ENCODE results near the gene STEAP3. TPM values are rescaled to one million over a fixed set of nuclear protein-coding genes. Genes with fewer than 3 reads are reported as not detected.

Gene STEAP3
- total and polyA plus RNA-seq, 2 donors (not counting 3 experiments of a cell fraction or from before 2014, with no cell fraction given): 8.6 to 17.4 TPM

DNA sequence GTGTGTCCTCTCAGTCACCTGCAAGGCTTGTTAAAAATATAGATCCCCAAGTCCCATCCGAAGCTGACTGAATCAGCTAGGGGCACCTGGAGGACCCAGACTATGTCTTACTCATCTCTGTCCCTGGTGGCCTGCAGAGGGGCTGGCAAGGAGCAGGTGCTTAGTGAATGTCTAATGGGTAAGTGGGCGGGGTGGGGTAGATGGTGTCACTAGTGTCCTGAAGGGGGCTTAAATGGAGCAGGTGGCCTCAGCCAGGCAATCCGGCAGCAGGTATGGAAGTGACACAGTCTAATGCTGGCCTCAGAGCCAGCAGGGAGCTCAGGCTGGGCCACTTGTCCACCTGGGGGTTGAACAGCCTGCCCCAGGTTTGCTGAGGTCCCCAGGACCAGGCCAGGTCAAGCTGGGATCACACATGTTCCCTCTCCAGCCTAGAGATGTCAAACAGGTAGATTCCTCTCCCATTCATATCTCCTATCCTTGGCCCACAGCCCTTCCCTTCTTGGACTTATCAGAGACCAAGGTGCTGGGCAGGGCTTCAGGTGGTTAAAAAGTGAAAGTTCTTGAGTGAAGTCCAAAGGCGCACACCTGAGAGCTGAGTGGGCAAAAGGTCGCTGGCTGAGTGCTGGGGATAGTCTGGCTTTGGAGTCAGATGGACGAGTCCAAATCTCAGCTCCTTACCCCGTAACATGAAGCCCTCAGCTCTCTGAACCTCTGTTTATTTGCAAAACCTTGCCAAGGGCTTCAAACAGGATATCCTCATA is 1.7 kb downstream of the STEAP3 start:
- TF ChIP-seq POLR2A (IDR thresholded peaks at IDR 0.05; ENCODE audit: low read depth, low read length) (no peak), EZH2 (IDR thresholded peaks at IDR 0.05; ENCODE audit: borderline replicate concordance, low read depth, low read length, severe bottlenecking) (no peak)

GRCh38 chr2:119225926-119226325 is 2.3 kb downstream of the STEAP3 start:
- ChIA-PET POLR2A (no interaction called here), CTCF (interaction anchor here (1.0 to 1.8 kb wide), 2 partner anchors 28 to 39 kb away, joined by 3 to 5 read pairs; no protein-coding TSS in a partner anchor)
- intact Hi-C loops (cut with micrococcal nuclease) (no loop called here), dilution Hi-C loops (cut with MboI; ENCODE audit: extremely low pct_ligation_motif_present, low sequenced_read_pairs) (no loop called here)
- H3K27ac ChIP-seq (ENCODE audit: insufficient read depth, low read depth, low read length): no peak overlapping the region
- H3K4me2 ChIP-seq (ENCODE audit: insufficient read depth, low read length): no peak overlapping the region
- no peaks in the 10 kb centered on the region for H3K27me3 ChIP-seq (ENCODE audit: control insufficient read depth in 2 of 2, insufficient read depth in 2 of 2, low read length in 2 of 2)
- H3K9ac ChIP-seq (replicated peaks; ENCODE audit: extremely low read depth, insufficient read depth, low read length): no peak overlapping the region
- no peak overlapping the region for H2AFZ ChIP-seq (ENCODE audit: low read depth, low read length)
- H4K20me1 ChIP-seq (replicated peaks; ENCODE audit: control insufficient read depth, extremely low read depth, insufficient read depth, low read length): no peaks in the 10 kb centered on the region
- TF ChIP-seq, protein P1, sequence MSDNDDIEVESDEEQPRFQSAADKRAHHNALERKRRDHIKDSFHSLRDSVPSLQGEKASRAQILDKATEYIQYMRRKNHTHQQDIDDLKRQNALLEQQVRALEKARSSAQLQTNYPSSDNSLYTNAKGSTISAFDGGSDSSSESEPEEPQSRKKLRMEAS (IDR thresholded peaks at IDR 0.05; ENCODE audit: insufficient read depth, insufficient read length): no peak
- TF ChIP-seq JUN (IDR thresholded peaks at IDR 0.05; ENCODE audit: borderline replicate concordance, insufficient read depth, insufficient read length, low read depth): no peak
- no peak for TF ChIP-seq GATA2 (IDR thresholded peaks at IDR 0.05; ENCODE audit: insufficient read depth, insufficient read length, low read depth, low read length)
- no peak for TF ChIP-seq EZH2 (IDR thresholded peaks at IDR 0.05; ENCODE audit: borderline replicate concordance, low read depth, low read length, severe bottlenecking)
- no peak for TF ChIP-seq FOS (IDR thresholded peaks at IDR 0.05; ENCODE audit: borderline replicate concordance, insufficient read depth, low read length)
- TF ChIP-seq MYC (IDR thresholded peaks at IDR 0.05; ENCODE audit: low read depth, low read length): no peak
- TF ChIP-seq, protein P2, sequence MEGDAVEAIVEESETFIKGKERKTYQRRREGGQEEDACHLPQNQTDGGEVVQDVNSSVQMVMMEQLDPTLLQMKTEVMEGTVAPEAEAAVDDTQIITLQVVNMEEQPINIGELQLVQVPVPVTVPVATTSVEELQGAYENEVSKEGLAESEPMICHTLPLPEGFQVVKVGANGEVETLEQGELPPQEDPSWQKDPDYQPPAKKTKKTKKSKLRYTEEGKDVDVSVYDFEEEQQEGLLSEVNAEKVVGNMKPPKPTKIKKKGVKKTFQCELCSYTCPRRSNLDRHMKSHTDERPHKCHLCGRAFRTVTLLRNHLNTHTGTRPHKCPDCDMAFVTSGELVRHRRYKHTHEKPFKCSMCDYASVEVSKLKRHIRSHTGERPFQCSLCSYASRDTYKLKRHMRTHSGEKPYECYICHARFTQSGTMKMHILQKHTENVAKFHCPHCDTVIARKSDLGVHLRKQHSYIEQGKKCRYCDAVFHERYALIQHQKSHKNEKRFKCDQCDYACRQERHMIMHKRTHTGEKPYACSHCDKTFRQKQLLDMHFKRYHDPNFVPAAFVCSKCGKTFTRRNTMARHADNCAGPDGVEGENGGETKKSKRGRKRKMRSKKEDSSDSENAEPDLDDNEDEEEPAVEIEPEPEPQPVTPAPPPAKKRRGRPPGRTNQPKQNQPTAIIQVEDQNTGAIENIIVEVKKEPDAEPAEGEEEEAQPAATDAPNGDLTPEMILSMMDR (IDR thresholded peaks at IDR 0.05; ENCODE audit: extremely low read depth in 1 of 2, insufficient read depth in 1 of 2, low read depth in 1 of 2, low read length in 2 of 2): no peak
- H3K4me3 ChIP-seq (replicated peaks in 1 of 3; ENCODE audit: insufficient read depth in 1 of 3, low read depth in 1 of 3, low read length in 3 of 3): no peak overlapping the region
- H3K9me3 ChIP-seq (replicated peaks; ENCODE audit: control insufficient read depth, insufficient read depth, low read length): no peaks in the 10 kb centered on the region
- peaks cover 11% of the 10 kb centered on the region for H3K79me2 ChIP-seq (ENCODE audit: control insufficient read depth, insufficient read depth, low read length)
- H3K4me1 ChIP-seq (ENCODE audit: control insufficient read depth, extremely low read depth, insufficient read depth, low read length): peaks cover 8% of the 10 kb centered on the region
- BruUV-seq (replicated peaks): no TSS peak
- no peaks in the 10 kb centered on the region for H3K9me1 ChIP-seq (replicated peaks; ENCODE audit: control insufficient read depth, extremely low read depth, insufficient read depth, low read length)
- no peaks in the 10 kb centered on the region for H3K36me3 ChIP-seq (ENCODE audit: control insufficient read depth in 2 of 2, extremely low read depth in 1 of 2, insufficient read depth in 2 of 2, low read length in 2 of 2)
- FAIRE-seq: no peak
- no peak for DNase-seq (ENCODE audit: low read depth, low spot score)

More for the DNA sequence above, 1.7 kb downstream of the STEAP3 start:
- FAIRE-seq: no peak
- no peak overlapping the region for H3K4me3 ChIP-seq (replicated peaks in 1 of 3; ENCODE audit: insufficient read depth in 1 of 3, low read depth in 1 of 3, low read length in 3 of 3)
- no peak overlapping the region for H2AFZ ChIP-seq (ENCODE audit: low read depth, low read length)
- H3K9me1 ChIP-seq (replicated peaks; ENCODE audit: control insufficient read depth, extremely low read depth, insufficient read depth, low read length): no peaks in the 10 kb centered on the region
- no peaks in the 10 kb centered on the region for H3K9me3 ChIP-seq (replicated peaks; ENCODE audit: control insufficient read depth, insufficient read depth, low read length)
- peaks cover 8% of the 10 kb centered on the region for H3K4me1 ChIP-seq (ENCODE audit: control insufficient read depth, extremely low read depth, insufficient read depth, low read length)
- BruUV-seq (replicated peaks): no TSS peak
- no peaks in the 10 kb centered on the region for H3K27me3 ChIP-seq (ENCODE audit: control insufficient read depth in 2 of 2, insufficient read depth in 2 of 2, low read length in 2 of 2)
- H4K20me1 ChIP-seq (replicated peaks; ENCODE audit: control insufficient read depth, extremely low read depth, insufficient read depth, low read length): no peaks in the 10 kb centered on the region
- H3K9ac ChIP-seq (replicated peaks; ENCODE audit: extremely low read depth, insufficient read depth, low read length): no peak overlapping the region
- dilution Hi-C loops (cut with MboI; ENCODE audit: extremely low pct_ligation_motif_present, low sequenced_read_pairs) (no loop called here), intact Hi-C loops (cut with micrococcal nuclease) (no loop called here)
- ChIA-PET POLR2A (no interaction called here), CTCF (interaction anchor here (1.0 to 1.8 kb wide), 2 partner anchors 28 to 39 kb away, joined by 3 to 5 read pairs; no protein-coding TSS in a partner anchor)
- no peak overlapping the region for H3K4me2 ChIP-seq (ENCODE audit: insufficient read depth, low read length)
- DNase-seq (ENCODE audit: low read depth, low spot score): no peak
- H3K79me2 ChIP-seq (ENCODE audit: control insufficient read depth, insufficient read depth, low read length): peaks cover 11% of the 10 kb centered on the region
- H3K27ac ChIP-seq (ENCODE audit: insufficient read depth, low read depth, low read length): no peak overlapping the region
- H3K36me3 ChIP-seq (ENCODE audit: control insufficient read depth in 2 of 2, extremely low read depth in 1 of 2, insufficient read depth in 2 of 2, low read length in 2 of 2): no peaks in the 10 kb centered on the region
